GM21786 (cell line): ENCODE data around the gene MLANA.

Experiments used
- ATAC-seq: cut with Tn5 transposase; IDR thresholded peaks from one replicate; pipeline ENCODE4 v1.9.1; 2021; ENCODE audit not compliant: unreplicated experiment

The MLANA gene

GRCh38 chr9:5890641-5891040 lies at the start of gene MLANA:
Gene MLANA, plus strand, starts transcription at chr9:5890889. Its CDS starts 1,586 bp downstream, at chr9:5892475.
- no peak for ATAC-seq

GRCh38 chr9:5841771-5842573 lies 48.7 kb upstream of the MLANA start:
- ATAC-seq = no peak

DNA sequence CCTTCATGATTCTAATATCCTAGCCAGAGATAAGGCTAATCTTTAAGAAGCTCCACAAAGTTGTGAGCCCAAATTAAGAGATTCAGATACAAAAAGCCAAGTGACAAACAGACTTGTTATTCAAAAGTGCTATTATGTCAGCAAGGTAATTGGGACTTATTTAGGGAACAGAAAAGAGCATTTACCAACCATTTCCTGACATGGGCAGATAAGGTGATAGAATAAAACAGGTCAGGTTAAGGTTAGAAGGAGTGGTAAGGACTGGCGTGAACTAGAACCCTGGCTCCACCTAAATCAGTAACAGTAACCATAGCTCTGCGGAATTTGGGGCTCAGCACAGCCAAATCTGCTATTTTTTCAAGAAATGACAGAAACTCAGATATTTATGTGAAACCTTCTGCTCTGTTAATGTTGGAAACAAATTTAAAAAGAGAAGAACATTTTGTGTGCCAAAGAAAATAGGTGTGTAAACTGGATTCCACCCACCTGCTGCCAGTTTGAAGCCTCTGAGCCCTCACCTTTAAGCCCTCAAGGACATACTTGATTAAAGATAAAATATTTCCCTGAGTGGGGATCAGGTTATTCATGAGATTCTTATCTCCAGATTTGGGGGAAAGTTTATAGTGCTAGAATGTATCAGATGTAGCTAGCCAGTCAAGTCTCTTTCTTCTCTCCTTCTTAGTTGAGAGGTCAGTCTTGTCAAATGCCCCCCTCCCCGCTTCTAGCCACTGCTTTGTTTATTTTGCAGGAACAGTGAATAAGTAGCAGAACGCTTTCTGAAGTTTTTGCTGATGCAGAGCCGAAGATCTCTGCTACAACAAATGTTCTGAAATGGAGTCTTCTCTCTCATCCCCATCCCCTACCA lies 47.5 kb upstream of the MLANA start:
- no peak for ATAC-seq

DNA sequence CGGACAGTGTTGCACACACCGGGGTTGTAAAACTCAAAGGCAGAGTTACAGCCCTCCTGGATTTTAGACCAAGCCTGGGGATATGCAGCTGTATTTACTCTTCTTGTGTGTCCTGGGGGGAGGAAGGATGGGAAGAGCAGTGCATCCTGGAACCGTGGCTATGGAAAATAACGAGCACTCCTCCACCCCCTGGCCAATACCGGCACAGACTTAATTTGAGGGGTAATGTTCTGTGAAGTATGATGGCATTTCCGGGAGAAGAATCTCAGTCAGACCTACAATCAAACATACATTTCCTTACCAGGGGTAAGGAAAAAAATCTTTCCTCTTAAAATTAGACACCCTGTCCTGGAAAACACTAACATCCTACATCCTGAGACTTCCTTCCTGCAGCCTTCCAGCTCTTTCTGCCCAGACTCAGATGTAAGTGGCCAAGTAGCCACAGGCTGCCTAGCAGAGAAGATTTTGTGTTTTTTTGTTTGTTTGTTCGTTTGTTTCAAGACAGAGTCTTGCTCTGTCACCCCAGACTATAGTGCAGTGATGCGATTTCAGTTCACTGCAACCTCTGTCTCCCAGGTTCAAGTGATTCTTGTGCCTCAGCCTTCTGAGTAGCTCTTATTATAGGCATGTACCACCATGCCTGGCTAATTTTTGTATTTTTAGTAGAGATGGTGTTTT lies 46.8 kb upstream of the MLANA start:
- ATAC-seq = no peak

DNA sequence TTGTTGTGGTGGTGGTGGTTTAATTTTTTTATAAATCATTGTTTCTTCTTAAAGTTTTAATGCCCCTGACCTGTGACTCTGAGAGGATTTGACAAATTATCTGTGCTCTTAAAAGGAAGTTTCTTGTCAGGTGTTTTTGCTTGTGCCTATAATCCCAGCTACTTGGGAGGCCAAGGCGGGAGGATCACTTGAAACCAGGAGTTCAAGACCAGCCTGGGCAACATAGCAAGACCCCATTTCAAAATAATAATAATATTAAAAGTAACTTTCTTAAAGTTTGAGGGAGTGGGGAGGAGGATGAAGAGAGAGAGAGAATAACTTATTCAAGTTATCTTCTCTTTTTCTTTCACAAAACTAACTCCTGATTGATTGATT lies 45.5 kb upstream of the MLANA start:
- no peak for ATAC-seq

DNA sequence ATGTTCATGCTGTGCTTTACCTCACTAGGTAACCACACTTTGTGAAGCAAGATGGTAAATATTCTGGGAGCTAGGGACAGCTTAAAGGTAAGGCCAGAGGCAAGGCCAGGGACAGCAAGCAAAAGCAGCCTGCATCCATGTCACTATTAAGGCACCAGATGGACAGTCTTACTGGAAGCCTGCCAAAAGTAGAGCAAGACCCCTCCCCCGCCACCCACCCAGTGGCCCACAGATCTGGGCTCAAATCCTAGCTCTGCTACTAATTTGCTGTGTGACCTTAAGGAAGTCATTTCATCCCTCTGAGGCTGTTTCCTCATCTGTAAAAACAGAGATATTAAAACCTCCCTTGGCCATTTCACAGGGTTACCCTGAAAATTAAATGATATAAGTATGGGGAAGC lies 44.6 kb upstream of the MLANA start:
- no peak for ATAC-seq

GRCh38 chr9:5846501-5846921 lies 44.2 kb upstream of the MLANA start:
- no peak for ATAC-seq

- ATAC-seq = no peak
These were observed 42.3 kb upstream of the MLANA start for GRCh38 chr9:5848372-5848882.

DNA sequence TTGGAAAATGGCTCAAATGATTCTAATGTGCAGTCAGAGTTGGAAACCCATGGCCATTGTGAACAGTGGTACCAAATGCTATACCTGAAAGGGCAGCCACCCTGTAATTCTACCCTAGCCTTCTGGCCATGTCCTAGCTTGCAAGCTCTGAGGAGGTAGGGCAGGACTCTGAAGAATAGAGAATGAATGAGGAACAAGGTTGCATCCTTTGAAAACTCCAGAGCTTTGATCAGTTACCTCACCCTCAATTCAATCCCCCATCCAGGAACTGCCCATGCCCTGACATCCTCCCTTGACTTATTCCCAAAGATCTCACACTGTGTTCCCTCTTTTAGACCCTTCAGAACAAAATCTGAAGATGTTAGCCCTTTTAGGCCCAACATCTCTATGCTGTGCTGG lies 40.0 kb upstream of the MLANA start:
- no peak for ATAC-seq

- ATAC-seq = peak; percentile 92
These were observed 39.2 kb upstream of the MLANA start for GRCh38 chr9:5851445-5851844.

DNA sequence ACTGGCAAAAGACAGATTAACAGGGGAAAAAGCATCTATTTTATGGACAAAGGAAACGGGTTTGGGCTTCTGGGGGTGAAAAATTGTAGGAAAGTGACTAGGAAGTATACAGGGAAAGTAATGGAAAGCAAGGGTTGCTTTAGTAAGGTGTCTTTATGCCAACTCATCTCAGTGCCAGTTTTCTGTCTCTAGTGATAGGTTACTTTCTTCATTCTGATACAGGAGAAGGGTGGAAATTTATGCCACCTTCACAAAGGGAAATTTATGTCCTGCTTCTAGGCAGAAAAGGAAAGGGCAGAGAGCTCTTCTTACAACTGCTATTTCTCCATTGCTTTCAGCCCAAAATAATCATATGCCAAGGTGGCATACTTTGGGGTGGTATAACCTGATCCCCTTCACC lies 37.7 kb upstream of the MLANA start:
- ATAC-seq = no peak

- no peak for ATAC-seq
These were observed 37.1 kb upstream of the MLANA start for GRCh38 chr9:5853617-5854016.

- ATAC-seq = no peak
These were observed 36.5 kb upstream of the MLANA start for GRCh38 chr9:5854063-5854790.

- ATAC-seq = no peak
These were observed 32.8 kb upstream of the MLANA start for GRCh38 chr9:5857928-5858327.

GRCh38 chr9:5858833-5859232 lies 31.9 kb upstream of the MLANA start:
- no peak for ATAC-seq

DNA sequence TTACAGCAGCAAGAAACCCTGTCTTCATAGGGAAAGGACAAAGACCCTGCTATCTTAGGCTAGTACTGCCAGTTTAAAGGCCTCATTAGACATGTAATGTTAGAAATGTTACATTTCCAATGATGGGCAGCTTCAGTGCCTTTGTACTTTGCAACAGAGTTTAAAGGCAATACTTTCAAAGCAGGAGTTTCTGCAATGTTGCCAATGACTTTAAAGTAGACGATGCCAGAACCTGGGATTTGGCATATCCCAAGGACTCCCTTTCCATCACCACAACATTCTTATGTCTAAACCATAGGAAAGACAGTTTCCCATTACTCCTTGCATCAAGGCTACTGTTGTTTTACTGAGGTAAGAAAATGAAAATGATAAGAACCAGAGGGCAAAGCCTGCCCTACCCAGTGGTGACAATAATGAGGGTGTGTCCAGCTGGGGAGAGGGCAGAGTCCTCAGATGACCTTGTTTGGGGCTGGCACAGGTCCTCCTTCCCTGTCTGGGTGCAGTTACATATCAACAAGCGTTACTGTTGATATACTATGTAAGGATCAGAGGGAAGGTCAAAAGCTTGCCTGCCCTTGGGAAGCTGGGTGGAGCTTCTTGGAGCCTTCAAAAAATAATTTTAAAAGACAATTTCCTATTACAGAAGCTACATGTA lies 27.5 kb upstream of the MLANA start:
- ATAC-seq = no peak

- no peak for ATAC-seq
These were observed 26.2 kb upstream of the MLANA start for GRCh38 chr9:5864446-5864845.

- ATAC-seq = no peak
These were observed 24.4 kb upstream of the MLANA start for GRCh38 chr9:5866272-5866671.

DNA sequence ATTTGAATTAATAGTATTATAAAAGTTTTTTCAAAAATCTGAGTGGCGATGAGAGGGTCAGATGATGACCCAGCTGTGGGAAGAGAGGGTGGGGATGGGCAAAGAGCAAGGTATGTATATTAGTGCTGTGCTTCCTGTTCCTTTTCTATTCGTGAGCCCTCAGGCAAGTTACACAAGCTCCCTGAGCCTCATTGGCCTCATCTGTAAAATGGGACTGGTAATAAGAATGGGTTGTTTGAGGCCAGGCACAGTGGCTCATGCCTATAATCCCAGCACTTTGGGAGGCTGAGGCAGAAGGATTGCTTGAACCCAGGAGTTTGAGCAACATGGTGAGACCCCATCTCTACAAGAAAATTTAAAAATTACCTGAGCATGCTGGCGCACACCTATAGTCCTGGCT lies 24.0 kb upstream of the MLANA start:
- ATAC-seq = no peak

GRCh38 chr9:5868235-5868634 lies 22.5 kb upstream of the MLANA start:
- no peak for ATAC-seq
